Measurements from ENCODE around the gene SHROOM4.

DNA sequence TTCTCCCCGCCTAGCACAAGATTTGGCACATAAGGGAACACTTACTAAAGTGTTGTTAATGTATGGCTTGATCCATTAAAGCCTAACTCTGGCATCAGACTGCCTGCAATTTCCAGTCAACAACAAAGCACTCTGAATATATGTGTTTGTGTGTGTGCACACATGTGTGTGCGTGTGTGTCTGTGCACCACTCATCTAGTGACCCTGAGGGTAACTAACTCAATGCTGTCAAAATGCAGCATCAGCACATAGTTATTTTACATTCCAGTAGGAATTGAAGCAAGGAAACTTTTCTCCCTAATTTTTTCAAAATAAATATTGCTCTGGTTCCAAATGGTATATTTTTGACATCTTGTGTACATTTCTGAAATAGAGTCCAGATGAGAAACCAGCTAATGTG lies 94.4 kb downstream of the SHROOM4 start:
- TF ChIP-seq, protein P1, sequence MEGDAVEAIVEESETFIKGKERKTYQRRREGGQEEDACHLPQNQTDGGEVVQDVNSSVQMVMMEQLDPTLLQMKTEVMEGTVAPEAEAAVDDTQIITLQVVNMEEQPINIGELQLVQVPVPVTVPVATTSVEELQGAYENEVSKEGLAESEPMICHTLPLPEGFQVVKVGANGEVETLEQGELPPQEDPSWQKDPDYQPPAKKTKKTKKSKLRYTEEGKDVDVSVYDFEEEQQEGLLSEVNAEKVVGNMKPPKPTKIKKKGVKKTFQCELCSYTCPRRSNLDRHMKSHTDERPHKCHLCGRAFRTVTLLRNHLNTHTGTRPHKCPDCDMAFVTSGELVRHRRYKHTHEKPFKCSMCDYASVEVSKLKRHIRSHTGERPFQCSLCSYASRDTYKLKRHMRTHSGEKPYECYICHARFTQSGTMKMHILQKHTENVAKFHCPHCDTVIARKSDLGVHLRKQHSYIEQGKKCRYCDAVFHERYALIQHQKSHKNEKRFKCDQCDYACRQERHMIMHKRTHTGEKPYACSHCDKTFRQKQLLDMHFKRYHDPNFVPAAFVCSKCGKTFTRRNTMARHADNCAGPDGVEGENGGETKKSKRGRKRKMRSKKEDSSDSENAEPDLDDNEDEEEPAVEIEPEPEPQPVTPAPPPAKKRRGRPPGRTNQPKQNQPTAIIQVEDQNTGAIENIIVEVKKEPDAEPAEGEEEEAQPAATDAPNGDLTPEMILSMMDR (IDR thresholded peaks at IDR 0.05) = no peak
- TF ChIP-seq POLR2AphosphoS5 (IDR thresholded peaks at IDR 0.05) = no peak
- TF ChIP-seq POLR2A (IDR thresholded peaks at IDR 0.05) = no peak
